Astrocyte of the spinal cord (primary cell): ENCODE data around the gene STK25.

Source experiments
- DNase-seq: peaks from one replicate; pipeline ENCODE4 v3.0.0; 2011; ENCODE audit warnings: low read depth, low spot score
- H3K4me3 ChIP-seq: 2 replicates; pipeline ENCODE4 v1.5.1; 2011; ENCODE audit warnings: low read depth, mild to moderate bottlenecking, low read length, moderate library complexity
- CTCF ChIP-seq: IDR thresholded peaks from 2 replicates; pipeline ENCODE4 v1.5.1; 2012; ENCODE audit warnings: low read depth, mild to moderate bottlenecking, low read length, inconsistent platforms
- in situ Hi-C: cut with HindIII; loops from 2 replicates; pipeline ENCODE4 v1.10.0; 2017; ENCODE audit warnings: low sequenced_read_pairs

STK25 gene

DNA sequence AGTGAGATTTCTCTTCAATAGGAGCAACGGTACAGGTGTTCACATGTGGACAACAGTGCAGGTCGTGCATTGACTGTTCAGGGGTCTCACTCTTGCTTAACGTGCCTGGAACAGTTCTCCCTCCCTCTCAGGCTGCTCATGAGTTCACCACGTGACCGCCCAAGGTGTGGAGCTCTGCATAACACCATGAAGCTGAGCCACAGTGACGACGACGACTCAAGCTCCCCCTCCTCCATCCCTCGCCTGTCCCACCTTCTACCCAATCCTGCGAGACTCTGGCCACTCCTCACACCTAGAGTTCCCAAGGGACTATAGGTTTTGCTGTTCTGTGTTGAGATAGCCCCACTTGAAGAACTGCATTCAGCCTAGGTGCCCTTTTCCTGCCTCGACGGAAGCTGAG lies 42.8 kb downstream of the STK25 start:
- H3K4me3 ChIP-seq, result no peak overlapping the region
- TF ChIP-seq CTCF, result no peak
- in situ Hi-C loops, result no loop called here
- no peak for DNase-seq

DNA sequence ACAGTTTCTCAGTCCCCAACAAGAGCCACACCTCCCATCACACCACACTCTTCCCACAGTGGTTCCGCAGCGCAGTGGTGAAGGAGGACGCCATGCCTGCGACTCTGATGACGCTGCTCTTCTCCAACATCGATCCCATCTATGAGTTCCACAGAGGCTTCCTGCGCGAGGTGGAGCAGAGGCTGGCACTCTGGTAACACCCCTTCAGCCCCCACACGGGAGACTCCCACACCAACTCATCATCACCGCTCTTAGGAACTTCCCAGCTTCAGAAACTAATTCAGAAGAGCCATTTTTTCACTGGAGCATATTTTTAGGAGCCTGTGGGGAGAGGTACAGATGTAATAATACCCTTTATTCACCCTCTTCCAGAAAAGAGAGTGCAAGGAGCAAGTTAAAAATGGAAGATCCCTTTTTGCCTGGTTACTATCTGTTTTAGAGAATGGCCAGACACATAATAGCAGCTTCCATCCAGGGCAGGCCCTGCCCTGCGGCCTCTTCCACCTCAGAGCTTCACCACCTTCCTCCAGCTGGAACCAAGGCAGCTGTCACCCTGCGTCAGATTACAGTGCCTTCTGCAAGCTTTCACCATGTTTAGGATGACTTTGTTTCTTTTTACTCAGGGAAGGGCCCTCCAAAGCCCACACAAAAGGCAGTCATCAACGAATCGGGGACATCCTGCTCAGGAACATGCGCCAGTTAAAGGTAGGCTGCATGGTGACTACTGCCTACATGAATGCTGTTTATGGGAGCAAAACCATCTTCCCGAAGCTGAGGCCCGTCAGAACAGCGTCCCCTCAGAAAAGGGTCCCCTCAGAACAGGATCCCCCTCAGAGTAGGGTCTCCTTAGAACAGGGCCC lies 44.9 kb downstream of the STK25 start:
- in situ Hi-C loops, result no loop called here
- DNase-seq, result no peak
- no peak overlapping the region for H3K4me3 ChIP-seq
- no peak for TF ChIP-seq CTCF

GRCh38 chr2:241461693-241462677 lies 46.4 kb downstream of the STK25 start:
- no peak overlapping the region for H3K4me3 ChIP-seq
- no peak for TF ChIP-seq CTCF
- in situ Hi-C loops, result no loop called here
- DNase-seq, result no peak

DNA sequence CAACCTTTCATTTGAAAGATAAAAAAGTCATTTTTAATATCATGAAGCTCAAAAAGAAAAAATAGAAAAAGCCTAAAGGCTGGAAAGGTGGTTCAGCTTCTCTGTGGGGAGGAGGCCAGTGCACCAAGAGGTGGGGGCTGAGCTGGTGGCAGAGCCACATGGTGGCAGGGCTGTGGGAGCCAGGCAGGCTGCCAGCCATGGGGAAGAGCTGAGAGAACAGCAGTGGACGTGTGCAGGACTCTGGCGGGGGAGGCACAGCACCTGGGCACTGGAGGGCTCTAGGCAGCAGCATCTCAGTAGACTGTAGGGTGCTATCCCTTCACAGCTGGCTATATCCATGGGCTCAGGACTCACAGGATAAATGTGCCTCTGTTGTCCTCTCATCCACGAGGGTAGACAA lies 47.8 kb downstream of the STK25 start:
- no peak overlapping the region for H3K4me3 ChIP-seq
- no peak for TF ChIP-seq CTCF
- DNase-seq, result no peak
- in situ Hi-C loops, result no loop called here

DNA sequence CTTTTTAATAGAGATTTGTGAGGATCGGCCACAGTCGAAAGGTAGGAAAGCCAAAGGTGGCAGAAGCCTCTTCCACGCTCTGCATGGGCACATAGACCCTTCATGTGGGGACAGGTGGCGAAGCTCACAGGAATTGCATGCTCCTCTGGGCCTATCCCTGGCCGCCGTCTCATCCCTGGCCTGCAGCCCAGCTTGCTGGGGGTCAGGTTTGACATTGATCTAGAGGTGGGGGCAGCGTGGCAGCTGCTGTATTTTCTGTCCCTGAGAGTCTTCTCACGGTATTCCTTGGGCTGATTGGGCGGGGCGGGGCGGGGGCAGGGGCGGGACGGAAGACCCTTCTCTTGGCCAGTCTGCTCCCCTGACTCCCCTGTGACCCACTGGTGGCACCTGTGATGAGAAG lies 48.9 kb downstream of the STK25 start:
- H3K4me3 ChIP-seq, result no peak overlapping the region
- no peak for TF ChIP-seq CTCF
- no peak for DNase-seq
- in situ Hi-C loops, result no loop called here

DNA sequence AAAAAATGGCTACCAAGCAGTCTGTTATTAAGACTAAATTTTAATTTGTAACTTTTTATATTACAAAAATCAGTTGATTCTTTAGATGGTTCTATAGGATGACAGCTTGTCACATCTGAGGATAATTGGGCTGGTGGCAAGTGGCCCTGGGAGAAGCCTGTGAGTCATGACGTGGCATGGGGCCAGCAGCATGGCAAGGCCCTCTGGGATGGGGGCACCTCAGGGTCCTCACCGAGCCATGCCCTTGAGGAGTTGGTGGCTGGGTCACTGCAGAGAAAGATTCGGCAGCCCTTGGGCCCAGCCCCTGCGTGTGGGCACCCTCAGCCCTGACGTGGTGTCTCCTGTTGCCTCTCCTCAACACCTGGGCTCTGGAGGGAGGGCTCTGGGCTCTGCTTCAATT lies 49.7 kb downstream of the STK25 start:
- in situ Hi-C loops, result no loop called here
- no peak for DNase-seq
- no peak for TF ChIP-seq CTCF
- H3K4me3 ChIP-seq, result no peak overlapping the region
